OCI-LY7 (cell line): ENCODE measurements around the gene ARHGAP42. TPM values are rescaled to one million over a fixed set of nuclear protein-coding genes. Genes with fewer than 3 reads are reported as not detected.

Experiments
- BruUV-seq: library from RNA; stranded (reverse); fragments of 400-500 nt; replicated peaks from 2 replicates; lab custom pipeline; 2021; lab: Mats Ljungman, UMichigan
- CTCF ChIA-PET: fragments of 300-600 bp; sonication (Branson Sonifier 250); formaldehyde crosslinking; loops from one replicate; lab custom pipeline; 2022; ENCODE audit warnings: antibody characterized with exemption; ENCODE audit not compliant: unreplicated experiment; lab: Charles Lee
- POLR2A ChIA-PET: fragments of 300-600 bp; sonication (Branson Sonifier 250); formaldehyde crosslinking; loops from one replicate; lab custom pipeline; 2022; ENCODE audit warnings: antibody characterized with exemption; lab: Charles Lee
- DNase-seq: peaks from one replicate; pipeline ENCODE4 v3.0.0-alpha.2; 2015; ENCODE audit warnings: low spot score
- H2AFZ ChIP-seq: fragments of 200-600 bp; sonication (generic), shearing (Covaris generic); 2 replicates; pipeline ENCODE4 v1.6.1; 2014; ENCODE audit warnings: mild to moderate bottlenecking, antibody characterized with exemption, low read length, moderate library complexity
- H3K27ac ChIP-seq: fragments of 200-600 bp; sonication (generic); 2 replicates; pipeline ENCODE4 v1.5.1; 2014; ENCODE audit warnings: mixed run types, low read depth, mild to moderate bottlenecking, moderate library complexity, low read length, inconsistent platforms; ENCODE audit not compliant: poor library complexity, severe bottlenecking
- H3K36me3 ChIP-seq: fragments of 200-600 bp; sonication (generic); 2 replicates; pipeline ENCODE4 v1.6.1; 2014; ENCODE audit warnings: mild to moderate bottlenecking, antibody characterized with exemption, low read length, moderate library complexity, mixed read lengths; ENCODE audit not compliant: insufficient read depth
- H3K4me1 ChIP-seq: fragments of 200-600 bp; sonication (generic); 2 replicates; pipeline ENCODE4 v1.5.1; 2014; ENCODE audit warnings: mild to moderate bottlenecking, low read length; ENCODE audit not compliant: insufficient read depth, poor library complexity, severe bottlenecking
- H3K4me2 ChIP-seq: fragments of 200-600 bp; sonication (generic); 2 replicates; pipeline ENCODE4 v1.6.1; 2014; ENCODE audit warnings: mild to moderate bottlenecking, low read length
- H3K4me3 ChIP-seq: fragments of 200-600 bp; sonication (generic); 2 replicates; pipeline ENCODE4 v1.5.1; 2014; ENCODE audit warnings: mild to moderate bottlenecking, low read depth, low read length; ENCODE audit not compliant: poor library complexity, severe bottlenecking
- H3K79me2 ChIP-seq: fragments of 200-600 bp; sonication (generic); 2 replicates; pipeline ENCODE4 v1.6.1; 2016; ENCODE audit warnings: low read depth, mild to moderate bottlenecking, low read length, moderate library complexity, mixed read lengths; ENCODE audit not compliant: insufficient read depth
- H3K9me2 ChIP-seq: fragments of 200-600 bp; sonication (generic); 2 replicates; pipeline ENCODE4 v1.6.1; 2016; ENCODE audit warnings: mild to moderate bottlenecking, low read length, mixed read lengths; ENCODE audit not compliant: insufficient read depth
- H3K9me3 ChIP-seq: fragments of 200-600 bp; sonication (generic); 2 replicates; pipeline ENCODE4 v1.6.1; 2014; ENCODE audit warnings: mild to moderate bottlenecking, mixed run types, low read length, mixed read lengths
- H4K20me1 ChIP-seq: fragments of 200-600 bp; sonication (generic); 2 replicates; pipeline ENCODE4 v1.6.1; 2014; ENCODE audit warnings: mild to moderate bottlenecking, antibody characterized with exemption, low read length, moderate library complexity, mixed read lengths; ENCODE audit not compliant: insufficient read depth
- EZH2phosphoT487 ChIP-seq: fragments of 200-600 bp; sonication (generic); IDR thresholded peaks from 2 replicates; pipeline ENCODE4 v1.6.1; 2018; ENCODE audit warnings: low read depth, borderline replicate concordance, mild to moderate bottlenecking, mixed run types, antibody characterized with exemption, low read length, moderate library complexity, mixed read lengths
- intact Hi-C: fragments of 100-400 bp; cut with micrococcal nuclease; formaldehyde crosslinking; loops from one replicate; pipeline ENCODE4 v1.10.0; 2022; ENCODE audit not compliant: unreplicated experiment
- total RNA-seq, 2 experiments: library from RNA; depleted of rRNA in 1 of 2; stranded (reverse); fragments of >200 nt in 1 of 2; shearing (Covaris generic) in 1 of 2; gene quantifications; 2 replicates each; pipeline ENCODE4 v1.2.3, GENCODE V29; 2014 to 2022
- TF ChIP-seq, protein P1 (sequence below): fragments of 200-600 bp; sonication (generic); conservative IDR thresholded peaks from 2 replicates; pipeline ENCODE4 v1.5.1; 2014; ENCODE audit warnings: mild to moderate bottlenecking, antibody characterized with exemption, low read length, moderate library complexity, mixed read lengths

Gene ARHGAP42
- total RNA-seq, 2 experiments from 2014 or later = not detected

DNA sequence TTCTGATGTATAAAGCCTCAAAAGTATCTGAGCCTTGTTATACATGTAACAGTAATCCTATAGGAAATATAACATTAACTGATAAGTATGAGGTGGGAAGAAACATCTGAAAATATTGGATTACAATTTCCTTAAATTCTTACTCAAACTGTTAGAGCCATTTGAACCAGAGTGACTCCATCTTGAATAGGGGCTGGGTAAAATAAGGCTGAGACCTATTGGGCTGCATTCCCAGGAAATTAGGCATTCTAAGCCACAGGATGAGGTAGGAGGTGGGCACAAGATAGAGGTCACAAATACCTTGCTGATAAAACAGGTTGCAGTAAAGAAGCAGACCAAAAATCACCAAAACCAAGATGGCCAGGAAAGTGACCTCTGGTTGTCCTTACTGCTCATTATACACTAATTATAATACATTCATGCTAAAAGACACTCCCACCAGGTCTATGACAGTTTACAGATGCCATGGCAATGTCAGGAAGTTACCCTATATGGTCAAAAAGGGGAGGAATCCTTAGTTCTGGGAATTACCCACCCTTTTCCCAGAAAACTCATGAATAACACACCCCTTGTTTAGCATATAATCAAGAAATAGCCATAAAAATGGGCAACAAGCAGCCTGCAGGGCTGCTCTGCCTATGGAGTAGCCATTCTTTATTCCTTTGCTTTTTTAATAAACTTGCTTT is 327.7 kb downstream of the ARHGAP42 start:
- Histone ChIP-seq H3K27ac (no peak overlapping the region), H2AFZ (no peak overlapping the region), H3K79me2 (no peaks in the 10 kb centered on the region), H4K20me1 (no peaks in the 10 kb centered on the region), H3K4me3 (no peak overlapping the region), H3K9me2 (no peaks in the 10 kb centered on the region), H3K4me1 (no peaks in the 10 kb centered on the region), H3K4me2 (no peak overlapping the region), H3K36me3 (no peaks in the 10 kb centered on the region), H3K9me3 (no peaks in the 10 kb centered on the region)
- no TSS peak for BruUV-seq
- intact Hi-C loops = no loop called here
- POLR2A ChIA-PET = no interaction called here
- CTCF ChIA-PET = no interaction called here
- TF ChIP-seq, protein P1, sequence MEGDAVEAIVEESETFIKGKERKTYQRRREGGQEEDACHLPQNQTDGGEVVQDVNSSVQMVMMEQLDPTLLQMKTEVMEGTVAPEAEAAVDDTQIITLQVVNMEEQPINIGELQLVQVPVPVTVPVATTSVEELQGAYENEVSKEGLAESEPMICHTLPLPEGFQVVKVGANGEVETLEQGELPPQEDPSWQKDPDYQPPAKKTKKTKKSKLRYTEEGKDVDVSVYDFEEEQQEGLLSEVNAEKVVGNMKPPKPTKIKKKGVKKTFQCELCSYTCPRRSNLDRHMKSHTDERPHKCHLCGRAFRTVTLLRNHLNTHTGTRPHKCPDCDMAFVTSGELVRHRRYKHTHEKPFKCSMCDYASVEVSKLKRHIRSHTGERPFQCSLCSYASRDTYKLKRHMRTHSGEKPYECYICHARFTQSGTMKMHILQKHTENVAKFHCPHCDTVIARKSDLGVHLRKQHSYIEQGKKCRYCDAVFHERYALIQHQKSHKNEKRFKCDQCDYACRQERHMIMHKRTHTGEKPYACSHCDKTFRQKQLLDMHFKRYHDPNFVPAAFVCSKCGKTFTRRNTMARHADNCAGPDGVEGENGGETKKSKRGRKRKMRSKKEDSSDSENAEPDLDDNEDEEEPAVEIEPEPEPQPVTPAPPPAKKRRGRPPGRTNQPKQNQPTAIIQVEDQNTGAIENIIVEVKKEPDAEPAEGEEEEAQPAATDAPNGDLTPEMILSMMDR = no peak
- no peak for TF ChIP-seq EZH2phosphoT487
- no peak for DNase-seq

DNA sequence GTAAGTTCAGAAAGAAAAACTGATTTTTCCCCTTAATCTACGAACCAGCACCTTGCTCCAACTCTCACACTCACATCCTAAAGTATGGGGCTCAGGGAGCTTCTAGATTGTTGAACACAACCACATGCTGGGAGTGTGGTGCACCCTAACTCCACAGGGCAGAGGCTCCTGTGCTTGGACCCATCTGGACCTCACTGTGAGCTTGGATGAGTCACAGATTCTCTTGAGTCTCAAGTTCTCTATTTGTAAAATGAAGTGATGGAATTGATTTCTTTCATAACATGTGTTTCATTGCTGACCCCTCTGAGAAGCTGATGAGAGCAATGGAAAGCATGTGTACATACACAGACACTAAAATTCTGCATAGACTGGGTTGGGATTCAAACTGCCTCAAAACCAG is 332.8 kb downstream of the ARHGAP42 start:
- no peaks in the 10 kb centered on the region for H3K36me3 ChIP-seq
- DNase-seq = no peak
- H3K9me3 ChIP-seq = no peaks in the 10 kb centered on the region
- H3K79me2 ChIP-seq = no peaks in the 10 kb centered on the region
- no peaks in the 10 kb centered on the region for H3K9me2 ChIP-seq
- TF ChIP-seq, protein P1 = no peak
- TF ChIP-seq EZH2phosphoT487 = no peak
- ChIA-PET CTCF (interaction anchor here (0.6 kb wide), 1 partner anchor 247 kb away, joined by 3 read pairs; no protein-coding TSS in a partner anchor), POLR2A (interaction anchor here (0.6 kb wide), 1 partner anchor 57 kb away, joined by 8 read pairs; no protein-coding TSS in a partner anchor)
- H3K27ac ChIP-seq = no peak overlapping the region
- H2AFZ ChIP-seq = no peak overlapping the region
- no TSS peak for BruUV-seq
- intact Hi-C loops = no loop called here
- no peaks in the 10 kb centered on the region for H3K4me1 ChIP-seq
- no peak overlapping the region for H3K4me3 ChIP-seq
- no peak overlapping the region for H3K4me2 ChIP-seq
- no peaks in the 10 kb centered on the region for H4K20me1 ChIP-seq

DNA sequence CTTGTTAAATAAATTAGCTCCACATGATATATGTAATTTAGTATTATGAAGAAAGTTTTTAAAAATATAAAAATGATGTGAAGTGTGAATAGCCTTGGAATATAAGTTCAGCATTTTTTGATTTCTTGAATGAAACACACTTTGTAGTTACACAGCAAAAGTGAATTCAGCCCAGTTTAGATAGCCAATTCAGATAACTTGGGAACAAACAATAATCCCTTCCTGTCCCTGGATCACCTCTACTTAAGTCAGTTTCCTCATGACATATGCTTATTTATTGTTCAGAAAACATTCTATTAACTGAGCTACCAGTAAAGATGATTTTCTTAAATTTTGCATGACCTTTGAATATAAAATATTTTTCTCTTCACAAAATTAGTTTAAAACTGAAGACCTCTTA is 335.2 kb downstream of the ARHGAP42 start:
- no peak for DNase-seq
- Histone ChIP-seq H3K4me1 (no peaks in the 10 kb centered on the region), H4K20me1 (no peaks in the 10 kb centered on the region), H3K36me3 (no peaks in the 10 kb centered on the region), H3K9me2 (no peaks in the 10 kb centered on the region), H3K27ac (no peak overlapping the region), H3K4me3 (no peak overlapping the region), H3K9me3 (no peaks in the 10 kb centered on the region), H2AFZ (no peak overlapping the region), H3K4me2 (no peak overlapping the region), H3K79me2 (no peaks in the 10 kb centered on the region)
- TF ChIP-seq, protein P1 = no peak
- TF ChIP-seq EZH2phosphoT487 = no peak
- POLR2A ChIA-PET = no interaction called here
- intact Hi-C loops = no loop called here
- no TSS peak for BruUV-seq
- CTCF ChIA-PET = interaction anchor here (0.6 kb wide), 1 partner anchor 418 kb away, joined by 3 read pairs; no protein-coding TSS in a partner anchor
